Measurements from ENCODE around the gene PRSS38.

The PRSS38 gene

DNA sequence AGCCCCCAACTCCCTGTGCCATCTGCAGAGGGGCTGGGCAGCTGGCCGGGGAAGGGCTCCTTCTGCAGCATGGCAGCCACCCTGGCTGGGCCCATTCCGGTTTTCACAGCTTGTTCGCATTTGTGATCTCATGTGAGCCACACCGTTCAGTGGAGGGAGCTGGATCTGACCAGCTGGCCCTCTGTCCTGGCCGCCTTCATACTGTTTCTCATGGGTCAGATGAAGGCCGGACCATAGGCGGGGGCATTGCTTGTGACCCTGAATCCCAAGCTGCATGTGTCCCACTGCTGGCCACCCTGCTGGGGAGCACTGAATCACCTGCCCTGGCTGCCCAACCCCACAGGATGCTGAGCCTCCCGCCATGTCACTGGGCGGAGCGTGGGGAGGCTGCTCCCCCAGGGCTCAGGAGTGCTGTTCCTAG lies 36.4 kb upstream of the PRSS38 start:
- DNase-seq (ENCODE audit: low read depth, low spot score) = no peak

DNA sequence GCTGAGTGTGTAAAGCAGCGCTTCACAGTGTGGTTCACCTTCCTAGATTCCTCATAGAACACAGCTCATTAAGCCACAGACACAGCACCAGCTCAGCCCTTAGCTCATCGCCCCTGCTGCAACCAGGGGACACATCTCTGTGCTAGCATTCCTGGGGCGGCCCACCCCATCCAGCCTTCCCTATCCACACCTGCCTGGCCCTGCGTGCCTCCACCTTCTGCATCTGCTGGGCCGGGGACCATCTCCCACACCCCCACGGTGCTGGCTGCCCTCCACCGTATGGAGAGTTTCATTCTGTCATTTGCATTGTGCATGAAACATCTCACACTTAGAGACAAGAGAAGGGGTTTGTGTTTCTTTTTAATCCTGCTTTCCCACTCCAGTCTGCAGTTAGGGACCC lies 35.8 kb upstream of the PRSS38 start:
- DNase-seq (ENCODE audit: low read depth, low spot score) = no peak

DNA sequence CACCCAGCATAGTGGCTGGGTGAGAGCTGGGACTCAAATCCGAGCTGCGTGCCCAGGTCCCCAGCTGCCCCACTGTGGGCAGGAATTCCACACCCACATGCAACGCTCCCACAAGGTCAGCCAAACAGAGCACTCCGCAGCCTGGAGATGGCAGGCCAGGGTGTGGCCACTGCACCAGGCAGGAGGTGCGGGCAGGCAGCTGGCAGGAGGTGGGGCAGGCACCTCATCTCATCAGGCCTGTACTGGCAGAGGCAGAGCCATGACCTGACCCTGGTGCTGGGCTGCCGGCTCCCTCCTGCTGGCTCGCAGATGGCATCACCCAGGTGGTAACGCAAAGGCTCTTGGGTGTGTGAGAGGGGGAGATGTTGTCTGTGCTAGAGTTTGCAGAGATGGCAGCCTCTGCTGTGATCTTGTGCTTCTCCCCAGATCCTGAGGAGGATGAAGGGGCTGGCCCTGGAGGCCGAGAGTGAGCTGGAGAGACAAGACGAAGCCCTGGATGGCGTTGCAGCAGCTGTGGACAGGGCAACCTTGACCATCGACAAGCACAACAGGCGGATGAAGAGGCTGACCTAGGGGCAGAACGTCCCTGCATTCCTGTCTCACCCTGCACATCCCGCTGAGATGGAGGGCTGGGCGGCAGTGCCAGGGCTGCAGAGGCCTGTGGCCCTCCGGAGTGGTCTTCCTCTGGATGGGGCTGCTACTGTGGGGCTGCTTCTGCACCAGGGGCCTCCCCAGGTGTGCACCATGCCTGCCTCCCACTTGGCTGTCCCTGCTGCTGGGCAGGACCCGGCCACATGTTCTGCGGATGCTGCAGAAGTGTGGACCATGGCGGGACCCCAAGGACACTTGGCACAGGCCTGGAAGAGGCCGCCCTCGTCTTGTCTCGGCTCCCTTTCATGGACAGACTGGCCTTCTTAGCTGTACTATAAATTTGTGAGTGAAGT lies 35.1 kb upstream of the PRSS38 start:
- no peak for DNase-seq (ENCODE audit: low read depth, low spot score)

DNA sequence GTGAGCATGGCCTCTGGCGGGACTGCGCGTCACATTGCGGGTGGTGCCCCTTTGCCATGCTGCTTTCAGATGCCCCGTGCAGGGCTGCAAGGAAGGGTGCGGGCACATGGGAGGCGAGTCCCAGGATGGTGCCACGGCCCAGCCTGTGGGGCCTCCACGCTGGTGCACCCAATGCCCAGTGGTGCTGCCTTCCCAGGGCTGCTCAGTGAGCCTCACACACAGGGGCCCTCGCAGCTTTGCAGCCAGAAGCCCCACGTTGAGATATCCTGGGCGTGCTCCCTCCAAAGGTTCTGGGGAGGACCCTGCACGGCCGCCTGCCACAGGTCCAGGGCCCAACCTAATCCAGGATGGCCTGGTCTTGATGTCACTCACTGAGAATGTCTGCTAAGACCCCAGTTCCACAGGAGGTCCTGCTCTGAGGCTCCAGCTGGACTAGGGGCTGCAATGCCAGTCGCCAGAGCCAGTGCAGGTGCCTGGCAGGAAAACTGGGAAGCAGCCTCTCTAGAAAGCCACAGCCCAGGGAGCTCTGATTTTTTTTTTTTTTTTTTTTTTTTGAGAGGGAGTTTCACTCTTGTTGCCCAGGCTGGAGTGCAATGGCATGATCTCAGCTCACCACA lies 34.1 kb upstream of the PRSS38 start:
- no peak for DNase-seq (ENCODE audit: low read depth, low spot score)

DNA sequence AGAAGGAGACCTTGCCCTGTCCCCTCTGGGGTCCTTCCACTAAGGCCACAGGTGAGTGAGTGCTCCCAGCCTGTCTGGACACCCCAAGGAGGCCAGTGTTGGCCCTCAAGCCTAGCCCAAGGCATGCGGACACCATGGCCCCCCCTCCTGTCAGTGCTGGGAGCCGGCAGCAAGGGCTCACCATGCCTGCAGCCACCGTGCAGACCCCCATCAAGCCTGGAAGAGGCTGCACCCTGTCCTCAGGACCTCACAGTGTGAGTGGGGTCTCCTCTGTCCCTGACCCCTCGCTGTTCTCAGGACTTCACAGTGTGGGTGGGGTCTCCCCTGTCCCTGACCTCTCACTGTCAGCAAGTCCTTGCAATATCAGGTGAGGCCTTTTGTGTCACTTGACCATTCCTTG lies 33.2 kb upstream of the PRSS38 start:
- no peak for DNase-seq (ENCODE audit: low read depth, low spot score)

DNA sequence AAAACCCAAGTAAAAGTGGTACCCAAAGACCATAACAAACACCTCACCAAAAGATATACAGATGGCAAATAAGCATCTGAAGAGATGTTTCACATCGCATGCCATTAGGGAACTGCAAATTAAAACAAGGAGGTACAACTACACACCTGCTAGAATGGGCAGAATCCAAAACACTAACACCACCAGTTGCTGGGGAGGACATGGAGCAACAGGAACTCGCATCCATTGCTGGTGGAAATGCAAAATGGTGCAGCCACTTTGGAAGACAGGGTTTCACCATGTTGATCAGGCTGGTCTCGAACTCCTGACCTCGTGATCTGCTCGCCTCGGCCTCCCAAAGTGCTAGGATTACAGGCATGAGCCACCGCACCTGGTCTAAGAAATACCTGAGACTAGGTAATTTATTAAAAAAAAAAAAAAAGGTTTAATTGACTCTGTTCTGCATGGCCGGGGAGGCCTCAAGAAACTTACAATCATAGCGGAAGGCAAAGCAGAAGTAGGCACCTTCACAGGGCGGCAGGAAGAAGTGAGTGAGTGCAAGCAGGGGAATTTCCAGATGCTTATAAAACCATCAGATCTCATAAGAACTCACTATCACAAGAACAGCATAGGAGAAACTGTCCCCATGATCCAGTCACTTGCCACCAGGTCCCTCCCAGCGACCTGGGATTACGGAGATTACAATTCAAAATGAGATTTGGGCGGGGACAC lies 30.2 kb upstream of the PRSS38 start:
- DNase-seq (ENCODE audit: low read depth, low spot score) = no peak

DNA sequence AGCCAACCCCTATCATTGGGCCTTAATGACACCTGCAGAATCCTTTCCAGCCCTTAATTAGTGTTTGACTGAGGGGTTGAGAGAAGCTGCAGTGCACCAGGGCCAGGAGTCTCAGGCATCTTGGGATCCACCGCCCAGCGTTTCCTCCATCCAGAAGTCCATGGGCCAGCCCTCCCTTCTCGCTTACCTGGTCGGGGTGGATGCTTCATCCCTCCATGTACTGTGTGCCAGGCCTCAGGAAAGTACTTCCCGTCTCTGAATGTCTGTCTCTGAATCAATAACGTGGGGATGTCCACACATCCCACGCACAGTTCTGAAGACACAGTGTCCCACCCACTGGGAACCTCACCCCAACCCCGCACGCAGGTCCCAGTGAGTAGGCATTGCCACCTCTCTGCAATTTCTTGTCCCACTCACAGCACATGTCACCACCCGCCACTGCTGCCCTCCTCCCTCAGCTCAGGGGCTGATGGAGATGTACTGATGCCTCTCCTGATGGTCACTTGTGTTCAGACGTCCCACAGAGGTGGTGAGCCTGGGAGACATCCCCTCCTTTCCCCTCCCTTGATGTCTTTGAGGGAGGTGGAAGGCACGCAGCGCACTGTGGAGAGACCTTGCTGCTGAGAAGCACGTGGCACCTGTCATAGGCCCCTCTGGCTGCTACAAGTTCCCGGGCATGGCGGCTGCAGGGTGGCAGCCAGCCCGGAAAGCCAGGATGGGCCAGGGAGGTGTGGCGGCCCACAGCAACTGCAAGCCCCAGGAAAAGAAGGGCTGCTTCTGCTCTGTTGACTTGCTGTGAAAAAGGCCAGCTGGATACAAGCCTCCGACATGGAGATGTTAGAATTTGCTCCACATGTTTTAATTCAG lies 29.4 kb upstream of the PRSS38 start:
- DNase-seq (ENCODE audit: low read depth, low spot score) = no peak

DNA sequence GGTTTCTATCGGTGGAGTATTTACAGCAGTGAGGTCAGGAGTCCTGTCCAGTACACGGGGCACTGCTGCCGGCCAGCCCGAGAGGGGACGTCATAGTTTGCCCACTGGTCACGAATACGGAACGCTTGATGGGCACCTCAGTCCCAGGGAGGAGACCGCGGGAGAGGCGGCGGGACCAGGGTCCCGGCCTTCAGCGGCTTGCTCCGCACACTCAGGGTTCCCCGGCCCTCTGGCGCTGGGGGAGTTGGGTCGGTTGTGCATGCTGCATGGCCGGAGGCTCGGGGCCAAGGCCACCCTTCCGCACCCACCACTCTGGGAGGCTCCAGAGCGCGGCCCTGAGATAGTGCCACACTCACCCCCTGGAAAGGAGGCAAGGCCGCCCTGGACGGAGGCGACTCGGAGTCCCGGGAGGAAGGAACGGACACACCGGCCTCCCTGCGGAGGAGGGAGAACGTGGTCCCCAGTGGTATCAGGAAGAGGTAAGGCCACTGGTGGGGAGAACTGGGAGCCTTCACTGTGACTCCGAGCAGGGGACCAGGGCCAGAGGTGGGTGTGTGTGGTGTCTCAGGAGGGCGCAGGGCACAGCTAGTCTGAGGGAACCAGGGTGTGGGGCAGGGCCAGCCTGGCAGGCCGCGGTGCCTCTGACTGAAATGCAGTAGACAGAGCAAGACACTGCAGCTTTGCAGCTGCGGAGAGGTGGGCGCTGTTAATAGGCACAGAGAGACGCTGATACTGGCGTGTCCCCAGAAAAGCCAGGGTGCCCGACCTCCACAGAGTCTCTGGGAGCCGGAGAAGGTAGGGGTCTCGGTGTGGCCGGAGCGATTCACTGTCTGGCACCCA lies 28.6 kb upstream of the PRSS38 start:
- DNase-seq (ENCODE audit: low read depth, low spot score) = no peak

DNA sequence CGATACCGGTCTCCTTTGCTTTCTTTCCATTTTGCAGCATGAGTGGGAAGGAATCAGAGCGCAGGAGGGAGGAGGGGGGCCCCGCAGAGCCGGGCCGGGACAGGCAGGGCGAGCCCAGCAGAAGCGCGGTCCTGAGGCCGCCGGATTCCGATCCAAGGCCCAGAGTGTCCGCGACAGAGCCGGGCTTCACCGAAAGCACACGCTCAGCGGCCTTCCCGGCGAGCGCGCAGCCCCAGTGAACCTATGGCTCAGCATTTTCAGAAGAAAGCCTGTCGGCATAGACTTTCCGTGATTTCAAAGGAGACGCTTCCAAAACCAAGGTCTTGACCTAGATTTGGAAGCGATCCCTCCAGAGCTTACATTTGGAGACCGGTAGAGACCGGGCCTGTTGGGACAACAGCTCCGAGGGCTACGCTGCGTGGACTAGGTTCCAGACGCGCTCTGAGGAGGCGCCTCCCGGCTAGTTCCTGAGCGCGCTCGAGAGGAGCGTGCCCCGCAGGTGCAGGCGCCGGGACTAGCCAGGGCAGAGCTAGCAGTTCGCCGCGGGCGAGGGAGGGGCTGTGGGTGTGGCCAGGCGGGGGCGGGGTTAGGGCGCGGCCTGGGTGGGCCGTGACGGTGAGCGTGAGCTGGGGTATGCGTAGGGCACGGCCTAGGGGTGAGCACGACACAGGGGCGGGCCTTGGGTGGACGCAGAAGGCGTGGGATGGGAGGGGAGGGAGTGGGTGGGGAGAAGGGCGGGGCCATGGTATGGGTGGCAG lies 27.8 kb upstream of the PRSS38 start:
- DNase-seq (ENCODE audit: low read depth, low spot score) = no peak

DNA sequence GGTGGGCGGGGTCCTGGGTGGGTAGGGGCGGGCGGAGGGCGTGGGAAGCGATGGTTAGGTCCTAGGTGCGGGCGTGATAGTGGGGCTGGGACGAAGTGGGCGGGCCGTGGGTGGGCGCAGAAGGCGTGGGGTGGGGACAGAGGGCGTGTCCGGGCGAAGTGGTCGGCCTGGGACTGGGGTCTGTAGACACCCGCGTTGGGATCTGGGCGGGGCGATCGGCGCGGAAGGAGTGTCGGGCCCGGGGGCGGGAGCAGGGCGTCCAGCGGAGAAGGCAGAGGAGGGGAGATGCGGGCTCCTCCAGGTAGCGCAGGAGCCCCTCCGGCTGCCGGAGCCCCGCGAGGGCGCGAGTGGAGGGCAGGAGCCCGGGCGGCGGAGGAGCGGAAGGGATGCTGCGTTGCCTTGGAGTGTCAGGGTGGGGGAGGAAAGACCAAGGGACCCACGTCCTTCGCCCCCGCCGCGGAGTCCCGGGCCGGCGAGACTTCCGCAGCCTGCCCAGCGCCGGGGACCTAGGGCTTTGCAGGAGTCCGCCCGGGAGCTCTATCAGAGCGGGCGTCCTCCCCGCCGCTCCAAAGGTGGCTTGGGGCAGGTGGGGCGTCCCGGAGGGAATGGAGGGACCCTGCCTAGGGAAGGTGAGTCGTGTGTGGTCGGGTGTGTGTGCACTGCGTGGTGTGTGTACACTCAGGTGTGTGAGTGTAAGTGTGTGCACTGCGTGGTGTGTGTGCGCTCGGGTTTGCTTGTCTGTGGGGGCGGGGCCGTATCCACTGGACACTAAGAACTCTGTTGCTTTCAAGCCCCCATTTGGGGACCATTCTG lies 27.0 kb upstream of the PRSS38 start:
- DNase-seq (ENCODE audit: low read depth, low spot score) = no peak

DNA sequence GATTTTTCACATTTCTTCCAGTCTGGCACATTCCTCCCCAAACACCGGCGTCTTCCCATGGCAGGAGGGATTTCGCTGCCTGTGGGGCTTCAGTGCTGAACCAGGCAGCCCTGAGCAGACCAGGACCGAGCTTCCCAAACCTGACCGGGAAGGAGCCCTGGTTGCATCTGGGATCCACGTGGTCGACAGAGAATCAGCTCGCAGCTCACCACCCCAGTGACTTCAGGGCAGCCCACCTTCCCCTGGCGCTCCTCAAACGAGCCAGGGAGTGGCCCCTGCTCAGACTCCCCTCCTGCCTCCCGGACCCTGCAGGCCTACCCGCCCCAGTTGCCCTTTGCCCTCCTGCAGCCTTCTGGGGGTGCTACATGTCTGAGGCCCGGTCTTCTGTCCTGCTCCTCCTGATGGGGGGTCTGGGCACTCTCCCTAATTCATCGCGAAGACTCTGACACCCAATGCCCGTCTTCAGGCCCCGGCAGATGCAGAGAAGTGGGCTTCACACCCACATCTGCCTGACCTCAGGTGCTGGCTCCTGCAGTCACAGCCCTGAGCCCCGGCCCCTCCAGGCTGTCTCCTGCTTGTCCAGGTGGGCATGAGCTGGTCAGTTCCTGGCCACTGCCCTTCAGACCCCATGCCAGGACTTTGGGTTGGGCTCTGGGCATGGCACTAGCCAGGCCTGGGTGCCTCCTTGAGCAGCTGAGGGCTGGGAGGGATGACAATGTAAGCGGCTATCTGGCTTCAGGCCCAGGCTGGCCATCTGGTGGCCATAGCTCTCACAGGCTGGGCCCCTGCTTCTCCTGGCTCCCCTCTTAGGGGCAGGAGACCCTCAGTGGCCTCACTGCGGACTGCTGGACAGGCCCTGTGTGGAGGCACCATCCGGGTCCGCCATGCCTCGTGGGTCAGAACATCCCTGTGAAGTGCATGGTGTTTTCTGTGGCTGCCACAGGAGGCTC lies 26.1 kb upstream of the PRSS38 start:
- DNase-seq (ENCODE audit: low read depth, low spot score) = no peak

DNA sequence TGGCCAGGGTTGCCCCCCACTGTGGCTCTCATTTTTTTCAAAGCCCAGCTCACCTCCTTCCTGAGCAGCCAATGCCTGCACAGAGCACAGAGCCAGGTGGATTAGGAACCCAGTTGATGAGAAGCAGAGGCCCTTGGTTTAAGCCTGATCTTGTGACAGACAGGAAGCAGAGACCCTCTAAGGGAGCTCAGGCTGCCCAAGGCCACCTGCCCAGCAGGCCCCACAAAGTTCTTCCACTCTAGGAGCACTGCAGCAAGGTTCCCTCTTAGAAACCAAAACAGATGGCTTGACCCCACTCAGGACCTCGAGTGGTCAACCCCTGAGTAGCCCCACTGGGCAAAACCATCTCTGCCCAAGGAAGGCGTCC lies 25.5 kb upstream of the PRSS38 start:
- no peak for DNase-seq (ENCODE audit: low read depth, low spot score)

DNA sequence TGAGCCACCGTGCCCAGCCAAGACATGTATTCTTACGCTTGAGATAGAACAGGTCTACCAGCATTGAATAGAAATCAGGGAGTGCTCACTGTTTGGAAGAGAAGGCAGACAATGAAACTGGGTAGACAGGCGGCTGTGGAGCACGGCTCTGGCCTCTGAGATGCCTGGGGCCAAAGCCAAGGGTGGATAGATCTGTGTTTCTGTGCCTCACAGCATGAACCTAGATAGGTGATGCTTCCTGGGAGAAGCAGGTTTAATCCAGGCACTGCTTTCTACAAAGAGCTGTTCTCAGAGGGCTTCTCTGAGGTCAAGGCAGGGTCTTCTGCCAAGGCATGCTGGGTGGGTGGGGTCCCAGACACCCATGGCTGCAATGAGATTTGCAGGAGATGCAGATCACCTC lies 24.6 kb upstream of the PRSS38 start:
- DNase-seq (ENCODE audit: low read depth, low spot score) = no peak

DNA sequence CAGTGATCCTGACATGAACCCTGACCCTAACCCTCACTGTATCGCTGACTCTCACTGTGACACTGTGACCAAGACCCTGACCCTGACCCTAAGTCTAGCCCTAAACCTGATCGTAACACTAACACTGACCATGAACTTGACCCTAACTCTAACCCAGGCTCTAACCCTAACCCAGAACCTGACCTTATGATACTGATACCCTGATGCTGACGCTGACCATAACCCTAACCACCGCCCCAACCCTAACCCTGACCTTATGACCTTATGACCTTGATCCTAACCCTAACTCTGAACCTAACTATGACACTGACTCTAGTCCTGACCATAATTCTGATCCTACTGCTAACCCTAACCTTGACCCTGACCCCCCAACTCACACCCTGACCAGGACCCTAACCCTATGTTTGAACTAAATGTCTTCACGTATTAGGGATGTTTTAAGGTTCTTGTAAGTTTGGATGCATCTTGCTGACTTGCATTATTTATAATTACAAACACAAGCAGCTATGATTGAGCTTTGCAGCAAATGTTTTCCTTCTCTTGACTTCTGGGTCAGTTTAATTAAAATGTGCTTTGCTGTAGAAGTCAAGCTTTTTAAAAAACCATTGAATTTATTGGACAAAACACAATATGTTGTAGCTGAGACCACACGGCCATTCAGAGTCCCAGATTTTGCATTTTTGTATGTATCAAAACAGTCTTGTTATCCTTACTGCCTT lies 23.9 kb upstream of the PRSS38 start:
- no peak for DNase-seq (ENCODE audit: low read depth, low spot score)

DNA sequence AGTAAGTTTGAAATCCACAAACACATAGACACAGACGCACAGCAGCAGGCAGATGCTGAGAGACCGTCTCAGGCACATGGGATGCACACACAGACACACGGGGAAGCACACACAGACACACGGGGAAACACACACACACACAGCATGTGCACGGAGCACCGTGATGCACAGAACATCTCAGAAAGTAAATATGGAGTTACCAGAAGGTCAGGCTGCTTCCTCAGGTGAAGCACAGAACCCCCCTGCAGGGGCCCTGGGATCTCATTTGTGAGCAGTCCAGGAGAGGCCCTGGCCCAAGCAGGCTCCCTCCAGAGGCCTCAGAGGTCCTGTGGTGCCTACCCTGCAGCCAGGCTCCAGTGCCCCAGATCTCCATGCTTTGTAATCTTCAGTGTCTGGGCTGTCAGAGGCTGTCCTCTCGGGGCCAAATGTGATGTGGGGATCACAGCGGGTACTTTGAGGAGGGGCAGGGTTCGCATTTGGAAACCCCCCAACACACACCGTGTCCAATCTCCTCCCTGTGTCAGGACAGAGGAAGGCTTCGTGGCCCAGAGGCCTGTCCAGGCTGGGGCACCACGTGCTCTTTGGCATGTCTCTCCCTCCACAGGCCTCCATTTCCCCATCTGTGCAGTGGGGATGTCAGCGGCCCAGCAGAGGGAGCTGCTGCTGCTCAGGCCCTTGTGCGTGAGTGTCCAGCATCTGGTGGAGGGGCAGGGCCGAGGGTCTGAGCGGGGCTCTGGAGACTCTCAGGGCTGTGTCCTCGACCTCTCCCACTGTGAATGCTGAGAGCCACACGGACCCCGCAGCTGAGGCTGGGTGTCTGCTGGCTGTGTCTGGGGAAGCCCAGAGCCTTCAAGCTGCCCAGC lies 23.0 kb upstream of the PRSS38 start:
- no peak for DNase-seq (ENCODE audit: low read depth, low spot score)
